ENCODE results near the gene CELA1. TPM values are rescaled to one million over a fixed set of nuclear protein-coding genes. Genes with fewer than 3 reads are reported as not detected.

The CELA1 gene
- total RNA-seq, 4 donors from 2014 or later, result not detected

DNA sequence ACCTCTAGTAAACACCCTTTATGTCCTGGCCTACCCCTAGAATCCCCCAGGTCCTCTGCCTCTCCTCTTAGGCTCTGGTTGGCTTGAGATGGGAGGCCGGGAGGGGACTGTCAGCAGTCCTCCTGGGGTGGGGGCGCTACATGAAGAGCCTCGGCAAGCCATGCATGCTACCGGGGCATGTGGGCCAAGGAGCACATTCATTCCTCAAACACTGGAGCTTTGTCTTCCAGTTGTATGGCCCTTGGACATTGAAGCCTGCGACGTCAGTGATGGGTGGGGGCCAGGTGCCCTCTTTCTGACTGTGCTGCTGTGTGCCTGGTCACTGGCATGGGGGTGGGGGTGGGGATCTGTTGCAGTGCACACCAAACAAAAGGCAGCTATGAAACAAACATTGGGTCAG lies 15.8 kb upstream of the CELA1 start:
- TF ChIP-seq, protein P1, sequence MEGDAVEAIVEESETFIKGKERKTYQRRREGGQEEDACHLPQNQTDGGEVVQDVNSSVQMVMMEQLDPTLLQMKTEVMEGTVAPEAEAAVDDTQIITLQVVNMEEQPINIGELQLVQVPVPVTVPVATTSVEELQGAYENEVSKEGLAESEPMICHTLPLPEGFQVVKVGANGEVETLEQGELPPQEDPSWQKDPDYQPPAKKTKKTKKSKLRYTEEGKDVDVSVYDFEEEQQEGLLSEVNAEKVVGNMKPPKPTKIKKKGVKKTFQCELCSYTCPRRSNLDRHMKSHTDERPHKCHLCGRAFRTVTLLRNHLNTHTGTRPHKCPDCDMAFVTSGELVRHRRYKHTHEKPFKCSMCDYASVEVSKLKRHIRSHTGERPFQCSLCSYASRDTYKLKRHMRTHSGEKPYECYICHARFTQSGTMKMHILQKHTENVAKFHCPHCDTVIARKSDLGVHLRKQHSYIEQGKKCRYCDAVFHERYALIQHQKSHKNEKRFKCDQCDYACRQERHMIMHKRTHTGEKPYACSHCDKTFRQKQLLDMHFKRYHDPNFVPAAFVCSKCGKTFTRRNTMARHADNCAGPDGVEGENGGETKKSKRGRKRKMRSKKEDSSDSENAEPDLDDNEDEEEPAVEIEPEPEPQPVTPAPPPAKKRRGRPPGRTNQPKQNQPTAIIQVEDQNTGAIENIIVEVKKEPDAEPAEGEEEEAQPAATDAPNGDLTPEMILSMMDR (IDR thresholded peaks at IDR 0.05), result no peak
- no peak for TF ChIP-seq POLR2A (IDR thresholded peaks at IDR 0.05)
- intact Hi-C loops (cut with DNase I; ENCODE audit: low total_unique reads), result no loop called here
- no peaks in the 10 kb centered on the region for H3K36me3 ChIP-seq
- no peak for DNase-seq
- no peaks in the 10 kb centered on the region for H3K27me3 ChIP-seq
- no peaks in the 10 kb centered on the region for H3K4me1 ChIP-seq
- no peaks in the 10 kb centered on the region for H3K9me3 ChIP-seq
- no peak overlapping the region for H3K27ac ChIP-seq
- no peak overlapping the region for H3K4me3 ChIP-seq

- Histone ChIP-seq H3K36me3 (no peaks in the 10 kb centered on the region), H3K4me3 (no peak overlapping the region), H3K4me1 (no peaks in the 10 kb centered on the region), H3K27me3 (no peaks in the 10 kb centered on the region), H3K9me3 (no peaks in the 10 kb centered on the region), H3K27ac (no peak overlapping the region)
- intact Hi-C loops (cut with DNase I; ENCODE audit: low total_unique reads), result no loop called here
- TF ChIP-seq, protein P1 (IDR thresholded peaks at IDR 0.05), result no peak
- TF ChIP-seq POLR2A (IDR thresholded peaks at IDR 0.05), result no peak
- no peak for DNase-seq
These were observed 14.9 kb upstream of the CELA1 start for GRCh38 chr12:51361161-51362016.

- intact Hi-C loops (cut with DNase I; ENCODE audit: low total_unique reads), result no loop called here
- Histone ChIP-seq H3K9me3 (no peaks in the 10 kb centered on the region), H3K27me3 (no peaks in the 10 kb centered on the region), H3K36me3 (no peaks in the 10 kb centered on the region), H3K4me3 (no peak overlapping the region), H3K27ac (no peak overlapping the region), H3K4me1 (no peaks in the 10 kb centered on the region)
- TF ChIP-seq, protein P1 (IDR thresholded peaks at IDR 0.05), result no peak
- TF ChIP-seq POLR2A (IDR thresholded peaks at IDR 0.05), result no peak
- DNase-seq, result no peak
These were observed 13.8 kb upstream of the CELA1 start for GRCh38 chr12:51360315-51360714.

GRCh38 chr12:51359851-51360250 lies 13.4 kb upstream of the CELA1 start:
- Histone ChIP-seq H3K9me3 (no peaks in the 10 kb centered on the region), H3K4me1 (no peaks in the 10 kb centered on the region), H3K27me3 (no peaks in the 10 kb centered on the region), H3K36me3 (no peaks in the 10 kb centered on the region), H3K27ac (no peak overlapping the region), H3K4me3 (no peak overlapping the region)
- no peak for TF ChIP-seq POLR2A (IDR thresholded peaks at IDR 0.05)
- TF ChIP-seq, protein P1 (IDR thresholded peaks at IDR 0.05), result no peak
- no peak for DNase-seq
- intact Hi-C loops (cut with DNase I; ENCODE audit: low total_unique reads), result no loop called here

DNA sequence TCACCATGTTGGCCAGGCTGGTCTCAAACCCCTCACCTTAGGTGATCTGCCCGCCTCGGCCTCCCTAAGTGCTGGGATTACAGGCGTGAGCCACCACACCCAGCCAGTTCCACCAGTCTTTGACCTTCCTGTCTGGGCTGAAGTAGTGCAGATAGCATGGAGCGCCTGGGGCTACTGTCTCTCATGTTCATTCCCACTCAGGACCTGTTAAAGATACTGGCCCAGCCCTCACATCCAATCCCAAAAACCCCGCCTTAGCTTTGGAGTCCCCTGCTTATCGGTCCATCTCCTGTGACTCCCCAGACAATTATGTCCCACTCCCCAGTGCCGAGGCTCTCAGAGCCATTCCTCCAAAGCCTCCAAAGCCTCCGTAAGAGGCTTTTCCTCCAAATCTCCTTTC lies 12.0 kb upstream of the CELA1 start:
- TF ChIP-seq POLR2A (IDR thresholded peaks at IDR 0.05), result no peak
- TF ChIP-seq, protein P1 (IDR thresholded peaks at IDR 0.05), result no peak
- Histone ChIP-seq H3K27ac (no peak overlapping the region), H3K27me3 (no peaks in the 10 kb centered on the region), H3K36me3 (no peaks in the 10 kb centered on the region), H3K4me3 (no peak overlapping the region), H3K4me1 (no peaks in the 10 kb centered on the region), H3K9me3 (no peaks in the 10 kb centered on the region)
- intact Hi-C loops (cut with DNase I; ENCODE audit: low total_unique reads), result no loop called here
- no peak for DNase-seq

All from uterus (tissue), 4 donors.